Stimulated activated naive CD4-positive, alpha-beta T cell treated with Interleukin-2 at 50 U/mL for 16 hours (primary cell): ENCODE measurements around the gene ELOVL2.

ENCODE experiments used
- DNase-seq: peaks from one replicate; lab custom pipeline; 2025; lab: John Stamatoyannopoulos, UW

Gene ELOVL2

DNA sequence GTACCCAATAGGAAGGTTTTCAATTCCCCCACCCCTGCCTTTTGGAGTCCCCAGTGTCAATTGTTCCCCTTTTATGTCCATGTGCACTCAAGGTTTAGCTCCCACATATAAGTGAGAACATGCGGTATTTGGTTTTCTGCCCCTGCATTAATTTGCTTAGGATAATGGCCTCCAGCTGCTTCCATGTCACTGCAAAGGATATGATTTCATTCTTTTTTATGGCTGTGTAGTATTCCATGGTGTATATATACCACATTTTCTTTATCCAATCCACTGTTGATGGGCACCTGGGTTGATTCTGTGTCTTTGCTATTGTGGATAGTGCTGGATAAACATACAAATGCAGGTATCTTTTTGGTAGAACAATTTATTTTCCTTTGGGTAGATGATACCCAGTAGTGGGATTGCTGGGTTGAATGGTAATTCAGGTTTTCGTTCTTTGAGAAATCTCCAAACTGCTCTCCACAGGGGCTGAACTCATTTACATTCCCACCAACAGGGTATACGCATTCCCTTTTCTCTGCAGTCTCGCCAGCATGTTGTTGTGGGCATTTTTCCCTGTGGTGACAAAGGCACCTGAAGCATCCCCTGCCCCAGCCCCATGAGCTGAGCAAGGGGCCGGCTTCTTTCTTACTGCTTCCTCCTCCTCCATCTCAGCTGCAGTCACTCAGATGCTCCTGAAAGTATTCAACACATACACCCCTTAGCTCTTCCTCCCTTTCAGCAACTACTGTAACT is 66.7 kb downstream of the ELOVL2 start:
- no peak for DNase-seq

DNA sequence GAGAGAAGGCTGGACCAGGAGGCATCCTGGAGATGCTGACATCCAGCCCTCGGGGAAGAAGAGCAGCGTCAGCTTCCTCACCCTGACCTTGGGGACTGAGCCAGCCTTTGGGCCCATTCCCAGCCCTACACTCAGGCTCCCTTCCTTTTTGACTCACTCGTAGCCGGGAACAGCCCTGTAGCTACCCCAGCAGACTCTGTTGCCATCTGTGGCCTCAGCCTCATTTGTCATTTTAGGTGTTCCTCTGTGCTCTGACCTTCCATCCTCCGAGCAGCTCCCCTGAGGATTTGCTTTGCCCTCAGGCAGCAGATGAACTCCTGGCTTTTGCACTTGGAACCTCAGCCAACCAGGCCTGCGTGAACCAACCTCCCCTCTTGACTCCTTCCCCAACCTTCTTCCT is 67.5 kb downstream of the ELOVL2 start:
- no peak for DNase-seq

DNA sequence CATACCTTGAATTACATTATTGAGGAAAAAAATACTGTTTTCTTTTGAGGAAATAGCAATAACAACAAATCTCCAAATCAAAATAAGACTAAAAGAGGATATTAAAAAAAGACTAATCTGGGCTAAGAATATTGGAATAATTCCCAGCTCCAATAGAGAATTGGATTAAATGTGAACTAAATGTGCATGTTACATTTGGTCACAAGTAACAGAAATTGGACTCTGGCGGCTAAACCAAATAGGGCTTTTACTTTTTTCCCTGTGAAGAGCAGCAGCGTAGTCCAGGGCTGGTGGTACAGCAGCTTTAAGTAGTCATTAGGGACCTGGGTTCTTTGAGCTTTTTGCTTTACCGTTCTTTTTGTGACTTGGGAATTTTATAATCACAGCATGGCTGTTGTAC is 71.9 kb downstream of the ELOVL2 start:
- no peak for DNase-seq

DNA sequence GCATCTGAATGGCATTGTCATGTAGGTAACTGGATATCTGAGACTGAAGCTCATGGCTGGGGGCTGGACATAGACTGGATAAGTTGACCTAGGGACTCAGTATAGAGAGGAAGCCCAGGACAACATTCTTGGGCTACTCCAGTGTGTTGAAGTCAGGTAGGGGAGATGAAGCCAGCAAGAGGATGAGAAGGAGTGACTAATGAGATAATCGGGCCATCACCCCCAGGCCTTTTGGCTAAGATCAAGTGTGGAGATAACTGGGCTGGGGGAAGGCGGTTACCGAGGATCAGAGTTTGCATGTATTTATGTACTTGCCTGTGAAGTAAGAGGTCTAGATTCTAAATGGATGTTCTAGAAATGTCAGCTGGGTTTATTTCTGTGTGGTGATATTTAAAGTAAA is 73.4 kb downstream of the ELOVL2 start:
- no peak for DNase-seq

DNA sequence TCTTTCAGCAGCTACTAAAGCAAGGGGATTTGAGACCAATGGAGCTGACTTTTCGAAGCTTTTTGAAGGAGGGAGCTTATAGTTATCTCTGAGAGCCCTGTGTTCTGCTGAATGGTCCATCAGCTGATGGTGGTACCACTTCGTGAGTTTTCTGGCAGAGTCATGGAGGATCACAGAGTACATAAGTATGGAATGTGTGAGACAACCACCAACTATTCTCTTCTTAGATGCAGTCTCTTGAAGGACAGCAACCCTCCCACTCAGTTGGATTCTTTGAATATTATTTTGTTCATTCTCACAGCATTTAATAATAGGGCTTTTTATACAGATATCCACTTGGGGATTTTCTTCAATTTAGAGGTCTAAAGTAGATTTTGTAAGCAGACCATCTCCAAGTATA is 75.3 kb downstream of the ELOVL2 start:
- DNase-seq: no peak

DNA sequence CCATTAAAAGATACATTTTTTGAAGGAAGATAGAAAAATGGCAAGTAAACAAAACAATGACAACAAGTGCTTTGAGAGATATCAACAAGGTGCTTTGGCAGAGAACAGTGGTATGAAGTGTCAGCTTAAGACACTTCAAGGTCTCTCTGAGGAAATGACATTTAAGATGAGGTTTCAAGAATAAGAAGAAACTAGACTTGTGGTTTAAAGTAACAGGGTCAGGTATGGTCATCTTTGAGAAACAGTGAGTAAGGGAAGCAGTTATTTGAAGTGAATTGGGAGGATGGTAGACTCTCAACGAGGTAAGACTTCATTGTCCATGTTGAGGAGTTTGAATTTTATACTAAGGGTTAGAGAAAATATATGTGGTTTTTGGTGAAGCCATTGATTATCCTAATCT is 79.4 kb downstream of the ELOVL2 start:
- DNase-seq: no peak

DNA sequence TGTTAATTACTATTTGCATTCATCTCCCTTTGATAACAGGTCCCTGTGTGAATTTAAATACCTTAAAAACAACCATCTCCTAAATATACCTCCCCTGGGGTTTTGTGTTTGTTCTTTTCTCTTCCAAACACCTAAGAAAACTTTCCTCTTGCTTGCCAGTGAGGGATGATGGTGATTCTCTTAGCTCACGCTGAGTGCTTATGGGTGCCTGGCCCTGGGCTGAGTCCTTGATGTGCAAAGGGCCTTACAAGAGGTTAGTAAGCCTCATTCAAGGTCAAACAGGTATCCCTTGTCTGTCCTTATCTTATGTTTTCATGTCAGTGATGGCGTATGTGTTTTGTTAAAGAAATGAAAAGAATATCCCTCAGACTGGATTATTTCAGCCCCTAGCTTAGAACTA is 81.0 kb downstream of the ELOVL2 start:
- no peak for DNase-seq

DNA sequence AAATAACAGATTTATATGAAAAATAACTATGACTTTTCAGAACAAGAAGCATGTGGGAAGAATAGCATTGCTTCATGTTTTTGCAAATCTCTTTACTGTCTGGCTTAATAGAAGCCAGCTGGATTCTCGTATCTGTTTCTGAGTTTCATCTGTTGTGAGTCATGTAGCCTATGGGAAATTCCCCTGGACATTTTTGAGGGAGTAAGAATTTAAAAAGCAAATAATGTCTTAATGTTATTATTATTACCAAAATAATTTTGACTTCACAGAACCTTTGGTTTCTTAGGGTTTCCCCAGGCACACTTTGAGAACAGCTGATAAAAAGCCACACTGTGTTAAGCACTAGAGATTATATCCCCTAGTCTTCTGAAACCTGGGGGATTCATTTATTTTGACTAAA is 81.4 kb downstream of the ELOVL2 start:
- DNase-seq: no peak

DNA sequence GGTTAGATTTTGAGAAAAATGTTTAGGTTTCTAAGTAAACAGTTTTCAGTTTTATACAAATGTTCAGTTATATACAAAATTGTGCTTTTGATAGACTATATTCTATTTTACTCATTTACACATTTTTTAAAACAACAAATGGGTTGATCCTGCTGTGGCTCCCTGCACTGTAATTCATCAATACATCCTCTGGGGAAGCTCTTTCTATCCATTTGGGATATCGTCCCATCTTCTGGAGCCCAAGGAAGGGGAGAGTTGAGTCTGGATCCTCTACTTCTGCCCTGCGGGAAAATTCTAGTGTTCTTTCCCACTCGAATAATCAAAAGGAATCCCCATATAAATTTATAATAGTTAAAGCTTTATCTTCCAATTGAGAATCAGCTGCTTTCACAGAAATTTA is 82.3 kb downstream of the ELOVL2 start:
- no peak for DNase-seq

DNA sequence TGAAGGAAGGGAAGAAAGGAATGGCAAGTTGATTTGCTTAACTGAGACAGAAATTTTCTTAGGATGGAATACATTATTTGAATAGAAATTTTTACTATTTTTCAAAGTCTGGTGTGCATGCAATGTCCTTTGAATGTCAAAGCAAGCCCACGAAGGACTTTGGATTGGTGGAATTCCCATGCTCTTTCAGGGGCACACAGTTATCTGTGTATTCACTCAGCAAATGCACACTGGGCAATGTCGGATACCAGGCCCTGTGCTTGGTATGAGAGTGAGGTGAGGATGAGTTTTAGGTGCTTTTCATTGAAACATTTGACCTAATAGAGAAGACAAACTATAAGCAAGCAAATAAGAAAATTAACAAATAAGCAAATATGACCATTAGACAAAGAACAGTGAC is 83.9 kb downstream of the ELOVL2 start:
- no peak for DNase-seq

DNA sequence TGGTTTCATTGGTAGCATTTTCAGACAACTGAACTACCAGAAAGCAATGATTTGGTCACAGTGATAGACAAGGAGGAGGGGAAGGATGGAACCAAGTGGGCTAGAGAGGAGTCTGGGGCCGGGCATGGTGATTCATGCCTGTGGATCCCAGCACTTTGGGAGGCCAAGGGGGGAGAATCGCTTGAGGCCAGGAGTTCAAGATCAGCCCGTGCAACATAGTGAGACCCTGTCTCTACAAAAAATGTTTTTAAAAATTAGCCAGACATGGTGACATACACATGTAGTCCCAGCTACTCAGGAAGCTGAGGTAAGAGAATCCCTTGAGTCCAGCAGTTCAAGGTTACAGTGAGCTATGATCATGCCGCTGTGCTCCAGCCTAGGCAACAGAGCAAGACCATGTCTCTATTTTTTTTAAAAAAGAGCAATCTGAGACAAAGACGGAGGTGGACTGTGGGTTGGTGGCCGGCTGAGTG is 86.7 kb downstream of the ELOVL2 start:
- DNase-seq: no peak

DNA sequence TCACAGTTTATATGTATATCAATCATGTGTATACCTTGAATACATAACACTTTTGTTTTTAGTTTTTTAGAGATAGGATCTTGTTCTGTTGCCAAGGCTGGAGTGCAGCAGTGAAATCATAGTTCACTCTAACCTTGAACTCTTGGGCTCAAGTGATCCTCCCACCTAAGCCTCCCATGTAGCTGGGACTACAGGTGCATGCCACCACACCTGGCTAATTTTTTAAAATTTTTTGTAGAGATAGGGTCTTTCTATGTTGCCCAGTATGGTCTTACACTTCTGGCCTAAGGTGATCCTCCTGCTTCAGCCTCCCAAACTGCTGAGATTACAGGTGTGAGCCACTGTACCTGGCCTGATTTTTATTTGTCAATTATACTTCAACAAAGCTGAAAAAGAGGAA is 87.3 kb downstream of the ELOVL2 start:
- no peak for DNase-seq

DNA sequence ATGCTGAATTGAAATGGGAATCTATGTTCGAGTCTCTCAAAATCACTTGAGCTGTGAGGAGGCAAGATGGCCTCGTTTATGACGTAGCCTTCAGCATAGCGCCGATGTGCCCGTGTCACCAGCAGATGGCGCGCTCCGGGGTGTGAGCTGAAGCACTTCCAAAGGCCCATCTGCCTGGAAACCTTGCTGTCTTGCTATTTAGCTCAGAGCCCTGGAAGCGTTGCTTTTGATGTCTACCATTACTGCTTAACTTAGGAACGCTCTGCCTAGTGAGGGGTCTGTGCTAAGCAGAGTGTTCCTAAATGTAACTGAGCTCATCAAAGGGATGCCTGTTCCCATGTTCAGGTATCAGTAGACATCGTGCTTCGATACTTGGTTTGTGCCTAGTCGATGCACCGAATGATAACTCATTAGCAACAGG is 89.5 kb downstream of the ELOVL2 start:
- peak; percentile 40 for DNase-seq

DNA sequence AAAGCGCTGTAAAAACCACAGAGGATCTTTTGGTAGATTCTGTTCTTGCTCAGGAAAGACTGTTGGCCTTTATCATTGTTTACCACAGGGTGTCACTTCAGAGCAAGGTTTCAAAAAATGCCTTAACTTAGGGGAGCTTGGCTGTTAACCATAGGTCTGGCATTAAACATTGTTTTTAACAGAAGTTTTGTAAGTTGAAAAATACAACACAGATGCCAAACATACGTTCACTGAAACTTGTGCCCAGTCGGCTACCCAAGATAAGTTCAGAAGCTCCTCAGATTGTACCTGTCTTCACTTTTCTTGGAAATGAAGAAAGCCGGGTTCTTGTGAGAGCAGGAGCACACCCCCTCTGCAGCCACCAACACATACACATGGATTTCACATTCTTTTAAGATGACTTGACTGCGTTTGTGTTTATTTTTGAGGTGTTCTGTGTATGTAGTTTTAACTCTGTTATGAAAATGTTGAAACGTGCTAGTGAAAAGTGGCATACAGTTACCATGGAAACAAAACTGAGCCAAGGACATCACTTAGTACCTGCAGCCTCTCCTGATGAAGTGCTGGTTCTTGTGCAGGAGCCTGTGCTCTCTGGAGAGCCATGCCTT is 92.3 kb downstream of the ELOVL2 start:
- no peak for DNase-seq

DNA sequence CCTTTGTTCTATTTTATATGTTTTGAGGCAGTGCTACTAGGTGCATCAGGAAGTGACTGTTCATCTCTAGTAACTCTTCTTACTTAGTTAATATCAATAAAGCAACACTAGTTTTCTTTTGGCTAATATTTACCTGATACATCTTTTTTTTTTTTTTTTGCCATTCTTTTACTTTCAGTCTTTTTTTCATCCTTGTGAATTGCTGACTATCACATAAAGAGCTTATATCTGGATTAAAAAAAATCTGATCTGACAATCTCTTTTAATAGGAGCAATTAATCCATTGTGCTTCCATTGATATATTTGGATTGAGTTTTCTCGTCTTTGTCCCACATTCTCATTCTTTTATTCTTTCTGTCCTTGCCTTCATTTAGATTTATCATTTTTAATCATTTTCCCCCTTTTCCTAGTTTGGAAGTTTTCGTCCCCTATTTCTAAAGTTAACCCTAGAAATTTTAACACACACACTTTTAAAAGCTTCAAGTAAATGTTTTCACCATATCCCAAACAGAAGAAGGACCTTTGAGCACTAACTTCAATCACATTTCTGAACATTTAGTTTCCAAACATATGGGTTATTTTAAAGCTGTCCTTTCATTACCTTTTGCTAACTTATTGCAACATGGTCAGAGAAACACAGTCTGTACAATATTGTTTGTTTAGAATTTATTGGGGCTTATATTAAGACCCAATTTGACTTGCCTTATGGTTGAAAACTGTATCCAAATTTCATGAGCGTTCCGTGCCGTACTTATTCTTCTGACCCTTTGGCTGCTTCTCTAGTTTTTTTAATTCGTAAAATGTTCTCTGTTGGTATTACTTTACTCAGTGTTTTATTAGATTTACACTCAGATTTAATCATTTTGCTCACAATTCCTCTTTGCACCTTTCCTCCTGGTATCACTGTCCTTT is 94.3 kb downstream of the ELOVL2 start:
- DNase-seq: no peak

DNA sequence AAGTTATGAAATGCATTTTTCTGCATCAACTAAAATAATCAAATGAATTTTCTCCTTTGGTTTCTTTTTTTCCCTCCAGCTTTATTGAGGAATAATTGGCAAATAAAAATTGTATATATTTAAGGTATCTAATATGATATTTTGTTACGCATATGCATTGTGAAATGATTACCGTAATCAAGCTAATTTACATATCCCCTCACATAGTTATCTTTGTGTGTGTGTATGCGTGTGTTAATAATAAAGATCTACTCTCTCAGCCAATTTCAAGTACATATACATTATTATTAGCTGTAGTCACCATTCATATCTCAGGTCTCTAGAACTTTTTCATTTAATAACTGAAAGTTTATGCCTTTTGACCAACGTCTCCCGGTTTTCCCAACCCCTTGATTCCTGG is 96.1 kb downstream of the ELOVL2 start:
- no peak for DNase-seq

DNA sequence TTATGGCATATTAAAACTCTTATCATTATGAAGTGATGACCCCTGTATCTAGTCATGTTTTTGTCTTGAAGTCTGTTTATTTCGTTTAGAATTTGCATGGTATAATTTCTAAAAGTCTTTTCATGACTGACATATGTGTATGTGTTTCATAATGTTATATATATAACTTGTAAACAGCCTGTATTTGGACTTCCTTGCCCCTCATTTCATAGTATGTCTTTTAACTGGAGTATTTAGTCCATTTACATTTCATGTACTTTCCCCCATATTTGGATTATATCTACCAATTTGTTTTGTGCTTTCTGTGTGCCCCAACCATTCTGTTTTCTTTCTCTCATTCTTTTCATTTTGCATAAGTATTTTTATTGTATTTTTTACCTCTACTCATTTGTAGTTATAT is 98.3 kb downstream of the ELOVL2 start:
- no peak for DNase-seq

DNA sequence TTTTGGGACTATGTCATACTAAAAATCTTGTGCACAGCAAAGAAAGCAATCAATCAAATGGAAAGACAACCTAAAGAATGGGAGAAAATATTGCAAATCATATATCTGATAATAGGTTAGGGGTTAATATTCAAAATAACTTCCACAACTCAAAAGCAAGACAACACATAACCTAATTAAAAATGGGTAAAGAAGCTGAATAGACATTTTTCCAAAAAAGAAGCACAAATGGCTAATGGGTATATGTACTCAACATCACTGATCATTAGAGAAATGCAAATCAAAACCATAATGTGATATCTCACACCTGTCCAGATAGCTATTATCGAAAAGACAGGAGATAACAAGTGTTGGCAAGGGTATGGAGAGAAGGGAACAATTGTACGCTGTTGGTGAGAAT is 104.3 kb downstream of the ELOVL2 start:
- DNase-seq: no peak

DNA sequence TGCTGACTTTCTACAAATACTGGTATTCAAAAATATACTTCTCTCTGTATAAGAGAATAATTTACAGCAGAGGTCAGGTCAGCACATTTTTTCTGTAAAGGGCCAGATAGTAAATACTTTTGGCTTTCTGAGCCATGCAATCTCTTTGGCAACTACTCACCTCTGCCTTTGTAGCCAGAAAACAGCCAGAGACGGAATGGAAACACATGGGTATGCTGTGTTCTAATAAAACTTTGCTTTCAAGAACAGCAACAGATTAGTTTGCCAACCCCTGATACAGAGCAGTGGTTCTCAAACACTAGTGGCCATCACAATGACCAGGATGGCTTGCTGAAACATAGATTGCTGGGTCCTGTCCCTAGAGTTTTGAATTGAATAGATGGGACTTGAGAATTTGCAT is 111.0 kb downstream of the ELOVL2 start:
- no peak for DNase-seq
